Lower leg skin (tissue), 3 donors: ENCODE data around the gene EGR2.

Experiments used
- CTCF ChIP-seq, 3 donors: fragments of 450-650 bp; IDR thresholded peaks; one replicate each; pipeline ENCODE4 v1.5.1; 2016; ENCODE audit warnings: antibody characterized with exemption in 3 of 3, mild to moderate bottlenecking in 3 of 3, moderate library complexity in 2 of 3
- POLR2A ChIP-seq, 2 donors: fragments of 450-650 bp; IDR thresholded peaks; one replicate each; pipeline ENCODE4 v1.6.1; 2016 to 2017; ENCODE audit warnings: antibody characterized with exemption in 2 of 2, mild to moderate bottlenecking in 1 of 2, moderate library complexity in 1 of 2

DNA sequence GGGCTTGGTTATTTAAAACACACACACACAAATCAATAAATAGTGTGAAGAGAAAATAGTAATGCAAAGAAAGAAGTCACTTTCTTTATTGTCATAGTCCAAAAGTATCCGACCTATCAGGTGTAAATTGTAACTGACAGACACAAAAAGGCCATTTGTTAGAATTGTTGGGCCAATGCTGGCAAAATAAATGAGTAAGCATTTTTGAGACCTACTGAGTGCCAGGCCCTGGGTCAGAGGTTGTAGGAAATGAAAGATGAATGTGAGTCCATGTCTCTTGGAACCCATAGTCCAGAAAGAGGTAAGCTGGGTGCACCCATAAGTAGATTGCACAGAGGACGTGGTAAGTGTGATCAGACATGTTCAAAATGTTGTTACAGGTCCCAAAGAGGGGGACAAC lies 13.5 kb upstream of the EGR2 start:
- TF ChIP-seq POLR2A (IDR thresholded peaks at IDR 0.05) (no peak), CTCF (IDR thresholded peaks at IDR 0.05) (no peak)
